Astrocyte (in vitro differentiated cells and primary cell): ENCODE results near the gene RPS6KA1.

ENCODE experiments used
- CTCF ChIP-seq: IDR thresholded peaks from 2 replicates; pipeline ENCODE4 v1.5.1; 2011; ENCODE audit warnings: low read depth, mild to moderate bottlenecking, inconsistent platforms, low read length, moderate library complexity; ENCODE audit not compliant: insufficient read depth
- EZH2 ChIP-seq: IDR thresholded peaks from 2 replicates; pipeline ENCODE4 v1.6.1; 2012; ENCODE audit warnings: mild to moderate bottlenecking, low read length, inconsistent platforms; ENCODE audit not compliant: insufficient read depth

- TF ChIP-seq EZH2: no peak
- TF ChIP-seq CTCF: no peak
Measured at GRCh38 chr1:26520339-26520738, 9.2 kb upstream of the RPS6KA1 start.
